Fibroblast of mammary gland (primary cell): Measurements from ENCODE around the gene UQCRH.
A peak's percentile ranks its signal among the peaks of the same experiment; 100 is the strongest.

Experiments used
- DNase-seq: peaks from one replicate; pipeline ENCODE4 v3.0.0-alpha.2; 2010; ENCODE audit warnings: low read depth
- H3K4me3 ChIP-seq: 2 replicates; pipeline ENCODE4 v1.5.1; 2011; ENCODE audit warnings: low read depth, mild to moderate bottlenecking, low read length, moderate library complexity; ENCODE audit not compliant: control insufficient read depth
- TF ChIP-seq, protein P1 (sequence below): conservative IDR thresholded peaks from 2 replicates; pipeline ENCODE4 v1.5.1; 2011; ENCODE audit warnings: low read depth, low read length, inconsistent platforms; ENCODE audit not compliant: control insufficient read depth, insufficient read depth

The UQCRH gene

DNA sequence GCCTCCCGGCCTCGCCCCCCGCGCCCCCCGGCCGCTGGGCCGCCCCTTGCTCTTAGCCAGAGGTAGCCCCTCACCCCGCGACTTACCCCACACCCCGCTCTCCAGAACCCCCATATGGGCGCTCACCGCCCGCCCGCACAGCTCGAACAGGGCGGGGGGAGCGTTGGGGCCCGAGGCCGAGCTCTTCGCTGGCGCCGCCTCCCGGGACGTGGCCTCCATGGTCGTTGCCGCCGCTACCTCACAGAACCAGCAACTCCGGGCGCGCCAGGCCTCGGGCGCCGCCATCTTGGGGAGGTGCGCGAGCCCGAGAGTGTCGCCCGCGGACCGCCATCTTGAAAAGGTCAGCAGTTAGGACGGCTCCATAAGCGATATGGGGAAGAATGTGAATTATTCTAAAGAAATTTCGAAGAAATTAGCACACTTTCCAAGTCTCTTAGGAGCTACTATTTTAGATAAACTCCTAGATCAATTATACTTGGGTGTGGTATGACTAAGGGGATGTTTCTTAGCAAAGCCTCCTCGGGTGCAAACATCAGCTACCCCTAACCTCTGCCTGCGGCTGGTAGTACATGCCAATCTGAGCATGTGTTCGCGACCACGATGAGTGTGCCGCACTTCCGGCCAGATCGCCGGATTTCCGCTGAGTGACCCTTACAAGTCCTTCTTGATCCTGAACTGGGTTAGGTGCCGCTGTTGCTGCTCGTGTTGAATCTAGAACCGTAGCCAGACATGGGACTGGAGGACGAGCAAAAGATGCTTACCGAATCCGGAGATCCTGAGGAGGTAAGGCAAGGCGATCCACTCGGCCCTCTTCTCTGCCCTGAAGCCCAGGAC lies at the start of gene UQCRH, which contains the start of gene LRRC41:
Gene UQCRH, plus strand, starts transcription at position 661 of the 834 bp plus-strand sequence. Its CDS starts 69 bp downstream, at position 730.
Gene LRRC41, minus strand, starts transcription at position 579 of the 834 bp plus-strand sequence. Its CDS starts 294 bp downstream, at position 285.
- TF ChIP-seq, protein P1, sequence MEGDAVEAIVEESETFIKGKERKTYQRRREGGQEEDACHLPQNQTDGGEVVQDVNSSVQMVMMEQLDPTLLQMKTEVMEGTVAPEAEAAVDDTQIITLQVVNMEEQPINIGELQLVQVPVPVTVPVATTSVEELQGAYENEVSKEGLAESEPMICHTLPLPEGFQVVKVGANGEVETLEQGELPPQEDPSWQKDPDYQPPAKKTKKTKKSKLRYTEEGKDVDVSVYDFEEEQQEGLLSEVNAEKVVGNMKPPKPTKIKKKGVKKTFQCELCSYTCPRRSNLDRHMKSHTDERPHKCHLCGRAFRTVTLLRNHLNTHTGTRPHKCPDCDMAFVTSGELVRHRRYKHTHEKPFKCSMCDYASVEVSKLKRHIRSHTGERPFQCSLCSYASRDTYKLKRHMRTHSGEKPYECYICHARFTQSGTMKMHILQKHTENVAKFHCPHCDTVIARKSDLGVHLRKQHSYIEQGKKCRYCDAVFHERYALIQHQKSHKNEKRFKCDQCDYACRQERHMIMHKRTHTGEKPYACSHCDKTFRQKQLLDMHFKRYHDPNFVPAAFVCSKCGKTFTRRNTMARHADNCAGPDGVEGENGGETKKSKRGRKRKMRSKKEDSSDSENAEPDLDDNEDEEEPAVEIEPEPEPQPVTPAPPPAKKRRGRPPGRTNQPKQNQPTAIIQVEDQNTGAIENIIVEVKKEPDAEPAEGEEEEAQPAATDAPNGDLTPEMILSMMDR = no peak
- peak; percentile 98 for DNase-seq

DNA sequence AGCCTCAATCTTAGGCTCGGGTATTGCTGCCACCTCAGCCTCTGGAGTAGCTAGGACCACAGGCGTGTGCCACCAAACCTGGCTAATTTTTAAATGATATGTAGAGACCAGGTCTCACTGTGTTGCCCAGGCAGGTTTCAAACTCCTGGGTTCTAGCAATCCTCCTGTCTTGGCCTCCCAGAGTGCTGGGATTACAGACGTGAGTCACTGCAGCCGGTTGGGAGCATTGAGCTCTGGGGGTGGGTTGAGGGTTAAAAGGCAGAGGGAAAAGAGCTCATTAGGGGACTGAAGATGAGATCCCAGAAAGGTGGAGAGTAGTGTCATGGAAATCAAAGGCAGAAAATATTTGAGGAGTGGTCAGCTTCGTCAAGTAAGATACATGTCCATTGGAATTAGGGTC lies 48.8 kb upstream of the UQCRH start:
- DNase-seq = no peak
- TF ChIP-seq, protein P1 = no peak
- no peak overlapping the region for H3K4me3 ChIP-seq

More for the DNA sequence above, at the start of gene UQCRH, which contains the start of gene LRRC41:
- H3K4me3 ChIP-seq = peak within 1 kb of the TSS; percentile 97

DNA sequence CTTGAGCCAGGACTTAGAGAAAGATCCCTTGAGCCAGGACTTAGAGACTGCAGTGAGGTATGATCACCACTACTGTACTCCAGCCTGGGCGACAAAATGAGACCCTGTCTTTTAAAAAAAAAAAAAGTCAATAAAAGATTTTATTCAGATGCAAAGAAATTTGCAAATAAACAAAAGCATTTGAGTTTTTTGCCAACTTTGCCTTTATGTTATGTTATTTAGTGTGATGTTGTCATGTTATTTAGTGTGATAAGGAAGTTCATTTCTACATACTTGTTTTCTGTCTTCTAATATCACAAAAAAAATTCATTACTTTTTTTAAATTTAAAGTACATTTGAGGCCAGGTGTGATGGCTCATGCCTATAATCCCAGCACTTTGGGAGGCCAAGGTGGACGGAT lies 47.0 kb upstream of the UQCRH start:
- H3K4me3 ChIP-seq = no peak overlapping the region
- no peak for DNase-seq
- TF ChIP-seq, protein P1 = no peak

DNA sequence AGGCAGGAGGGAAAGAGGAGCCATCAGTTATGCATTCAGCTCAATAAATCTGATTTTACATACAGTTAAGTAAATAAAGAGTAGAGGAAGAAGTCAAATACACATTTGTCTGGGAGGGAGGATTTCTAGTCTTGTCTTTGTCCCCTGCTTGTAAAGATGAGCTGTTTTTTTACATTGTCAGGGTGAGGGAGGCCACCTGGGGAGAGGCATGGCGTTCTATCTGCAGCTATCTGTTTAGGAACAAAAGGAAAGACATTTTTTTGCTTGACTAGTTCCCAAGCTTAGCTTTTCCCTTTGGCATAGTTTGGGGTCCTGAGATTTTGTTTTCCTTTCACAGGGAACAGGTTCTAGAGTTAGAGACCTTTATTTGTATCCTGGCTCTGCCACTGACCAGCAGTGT lies 41.0 kb upstream of the UQCRH start:
- H3K4me3 ChIP-seq = no peak overlapping the region
- DNase-seq = no peak
- TF ChIP-seq, protein P1 = no peak

DNA sequence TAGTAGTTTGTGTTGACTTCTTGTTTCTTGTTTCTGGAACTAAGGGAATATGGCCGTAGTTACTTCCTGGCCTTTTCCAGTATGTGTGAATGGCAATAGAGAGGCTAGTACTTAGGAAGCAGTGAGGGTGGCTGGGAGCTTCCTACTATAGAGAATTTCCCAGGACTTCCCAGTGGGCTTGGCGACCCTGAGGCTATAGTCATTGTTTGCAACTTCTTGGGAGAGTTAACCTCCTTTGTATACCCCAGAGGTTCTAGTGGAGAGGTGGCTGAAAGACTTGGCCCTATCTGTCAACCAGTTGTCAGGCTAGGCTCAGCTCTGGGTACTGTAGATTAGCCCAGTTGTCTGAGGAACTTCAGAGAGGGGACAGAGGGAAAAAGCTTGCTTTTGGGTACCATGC lies 40.4 kb upstream of the UQCRH start:
- TF ChIP-seq, protein P1 = no peak
- H3K4me3 ChIP-seq = no peak overlapping the region

DNA sequence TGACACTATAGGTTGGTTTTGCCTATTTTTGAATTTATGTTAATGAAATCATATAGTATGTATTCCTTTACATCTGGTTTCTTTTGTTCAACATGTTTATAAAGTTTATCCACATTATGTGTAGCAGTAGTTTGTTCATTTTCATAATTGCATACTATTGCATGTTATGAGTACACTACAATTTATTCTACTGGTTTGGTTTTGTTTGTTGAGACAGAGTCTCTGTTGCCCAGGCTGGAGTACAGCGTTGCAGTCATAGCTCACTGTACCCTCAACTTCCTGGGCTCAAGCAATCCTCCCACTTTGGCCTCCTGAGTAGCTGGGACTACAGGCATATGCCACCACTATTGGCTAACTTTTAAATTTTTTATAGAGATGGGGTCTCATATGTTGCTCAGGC lies 34.9 kb upstream of the UQCRH start:
- DNase-seq = no peak
- H3K4me3 ChIP-seq = no peak overlapping the region
- TF ChIP-seq, protein P1 = no peak

More for the DNA sequence above, 40.4 kb upstream of the UQCRH start:
- no peak for DNase-seq
